Measurements from ENCODE around the gene NUBP2.

Gene NUBP2

GRCh38 chr16:1769402-1770300 is 13.1 kb upstream of the NUBP2 start:
- peaks cover 60% of the 10 kb centered on the region for H3K36me3 ChIP-seq

DNA sequence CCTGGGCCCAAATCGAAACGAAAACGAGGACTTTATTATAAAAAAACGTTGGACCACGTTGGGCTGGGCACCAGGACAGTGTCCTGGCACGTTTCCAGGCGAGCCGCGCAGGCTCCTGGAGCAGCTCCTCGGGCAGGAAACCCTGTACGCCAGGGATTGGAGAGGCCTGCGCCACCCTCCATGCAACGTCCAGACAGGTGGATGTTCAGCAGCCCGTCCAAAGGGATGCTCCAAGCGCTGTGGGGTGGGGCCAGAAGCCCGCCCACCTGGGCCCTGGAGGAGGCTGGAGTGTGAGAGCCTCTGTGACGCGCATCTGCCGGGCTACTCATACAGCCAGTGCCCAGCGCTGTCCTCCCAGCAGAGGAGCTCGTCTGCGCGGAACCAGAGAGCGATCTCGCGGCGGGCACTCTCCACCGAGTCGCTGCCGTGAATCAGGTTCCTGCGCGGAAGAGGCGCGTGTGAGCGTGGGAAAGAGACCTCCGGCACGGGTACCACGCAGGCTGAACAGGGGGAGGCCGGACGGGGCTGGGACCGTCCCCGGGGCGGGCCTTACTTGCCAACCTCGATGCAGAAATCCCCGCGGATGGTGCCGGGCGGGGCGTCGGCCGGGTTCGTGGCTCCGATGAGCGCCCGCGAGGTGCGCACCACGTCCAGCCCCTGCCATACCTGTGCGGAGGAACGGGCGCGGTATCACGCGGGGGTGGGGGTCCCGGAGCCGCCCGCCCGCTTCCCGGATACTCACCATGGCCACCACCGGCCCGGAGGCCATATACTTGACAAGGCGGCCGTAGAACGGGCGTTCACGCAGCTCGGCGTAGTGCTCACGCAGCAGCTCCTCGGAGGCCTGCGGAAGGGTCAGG is 12.2 kb upstream of the NUBP2 start:
- Histone ChIP-seq H3K36me3 (peaks cover 53% of the 10 kb centered on the region), H3K4me3 (ENCODE audit: low read depth, low read length) (peak overlapping the region; percentile 92), H3K27me3 (no peaks in the 10 kb centered on the region), H3K4me1 (peaks cover 4% of the 10 kb centered on the region), H3K9me3 (no peaks in the 10 kb centered on the region)
- DNase-seq, result peak; percentile 84
- TF ChIP-seq, protein P1, sequence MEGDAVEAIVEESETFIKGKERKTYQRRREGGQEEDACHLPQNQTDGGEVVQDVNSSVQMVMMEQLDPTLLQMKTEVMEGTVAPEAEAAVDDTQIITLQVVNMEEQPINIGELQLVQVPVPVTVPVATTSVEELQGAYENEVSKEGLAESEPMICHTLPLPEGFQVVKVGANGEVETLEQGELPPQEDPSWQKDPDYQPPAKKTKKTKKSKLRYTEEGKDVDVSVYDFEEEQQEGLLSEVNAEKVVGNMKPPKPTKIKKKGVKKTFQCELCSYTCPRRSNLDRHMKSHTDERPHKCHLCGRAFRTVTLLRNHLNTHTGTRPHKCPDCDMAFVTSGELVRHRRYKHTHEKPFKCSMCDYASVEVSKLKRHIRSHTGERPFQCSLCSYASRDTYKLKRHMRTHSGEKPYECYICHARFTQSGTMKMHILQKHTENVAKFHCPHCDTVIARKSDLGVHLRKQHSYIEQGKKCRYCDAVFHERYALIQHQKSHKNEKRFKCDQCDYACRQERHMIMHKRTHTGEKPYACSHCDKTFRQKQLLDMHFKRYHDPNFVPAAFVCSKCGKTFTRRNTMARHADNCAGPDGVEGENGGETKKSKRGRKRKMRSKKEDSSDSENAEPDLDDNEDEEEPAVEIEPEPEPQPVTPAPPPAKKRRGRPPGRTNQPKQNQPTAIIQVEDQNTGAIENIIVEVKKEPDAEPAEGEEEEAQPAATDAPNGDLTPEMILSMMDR (IDR thresholded peaks at IDR 0.05; ENCODE audit: low read depth, low read length), result no peak

More at GRCh38 chr16:1769402-1770300, 13.1 kb upstream of the NUBP2 start:
- Histone ChIP-seq H3K27me3 (no peaks in the 10 kb centered on the region), H3K9me3 (no peaks in the 10 kb centered on the region), H3K4me1 (peaks cover 4% of the 10 kb centered on the region), H3K4me3 (ENCODE audit: low read depth, low read length) (peak overlapping the region; percentile 92)
- TF ChIP-seq, protein P1 (IDR thresholded peaks at IDR 0.05; ENCODE audit: low read depth, low read length), result no peak
- no peak for DNase-seq

DNA sequence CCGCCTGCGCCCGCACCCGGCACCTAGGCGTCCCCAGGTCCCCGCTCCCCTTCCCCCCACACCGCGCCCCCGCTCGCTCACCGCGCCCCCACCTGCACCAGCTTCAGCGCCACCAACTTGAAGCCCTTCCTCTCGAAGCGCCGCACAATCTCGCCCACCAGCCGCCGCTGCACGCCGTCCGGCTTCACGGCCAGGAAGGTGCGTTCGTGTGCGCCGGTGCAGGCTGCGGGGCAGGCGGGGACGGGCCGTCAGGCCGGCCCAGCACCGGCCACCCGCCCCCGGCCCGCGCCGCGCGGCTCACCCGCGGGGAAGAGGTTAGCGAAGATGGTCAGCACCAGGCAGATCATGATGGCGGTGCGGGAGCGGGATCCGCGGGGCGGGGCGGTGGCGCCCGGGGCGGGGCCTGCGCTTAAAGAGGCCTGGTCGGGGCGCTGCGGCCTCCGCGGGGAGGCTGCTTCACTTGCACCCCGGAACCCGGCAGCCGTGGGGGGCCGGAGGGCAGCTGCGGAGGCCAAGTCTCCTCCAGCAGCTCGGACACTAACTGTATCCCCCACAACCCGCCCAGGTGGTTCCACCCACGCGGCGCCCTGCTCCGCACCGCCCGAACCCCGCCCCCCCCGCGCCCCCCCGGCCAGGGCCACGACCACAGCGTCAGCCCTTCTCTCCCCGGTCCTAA is 11.4 kb upstream of the NUBP2 start, which contains the start of gene NME3:
TSS of gene NME3 (minus strand) at position 356 of the 676 bp plus-strand sequence. CDS start at position 347, 9 bp downstream.
- peak; percentile 77 for DNase-seq
- peaks cover 4% of the 10 kb centered on the region for H3K4me1 ChIP-seq
- TF ChIP-seq, protein P1 (IDR thresholded peaks at IDR 0.05; ENCODE audit: low read depth, low read length), result no peak
- H3K27me3 ChIP-seq, result no peaks in the 10 kb centered on the region
- H3K9me3 ChIP-seq, result no peaks in the 10 kb centered on the region
- peak within 1 kb of the TSS; percentile 92 for H3K4me3 ChIP-seq (ENCODE audit: low read depth, low read length)
- peaks cover 49% of the 10 kb centered on the region for H3K36me3 ChIP-seq

DNA sequence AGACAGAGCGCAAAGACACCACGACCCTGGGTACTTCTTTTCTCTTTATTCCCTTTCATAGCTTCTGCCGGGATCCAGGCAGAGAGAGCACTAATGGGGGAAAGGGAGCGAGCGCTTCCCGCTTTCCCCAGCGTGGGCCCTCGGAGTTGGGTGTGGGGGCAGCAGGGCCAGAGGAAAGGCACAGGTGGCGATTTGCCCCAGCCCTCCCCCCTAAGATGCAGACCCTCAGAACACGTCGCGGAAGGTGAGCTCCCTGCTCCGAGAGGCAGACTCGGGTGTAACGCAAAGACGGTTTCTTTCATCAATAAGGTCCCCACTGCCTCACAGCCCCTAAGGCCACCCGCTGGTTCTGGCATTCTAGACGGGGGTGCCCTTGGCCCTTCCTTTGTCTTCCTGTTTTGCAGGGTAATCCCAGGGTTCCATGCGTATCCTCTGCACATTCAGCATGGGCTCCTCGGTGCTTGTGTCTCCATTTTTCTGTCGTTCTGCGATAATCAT is 10.8 kb upstream of the NUBP2 start:
- no peak for DNase-seq
- TF ChIP-seq, protein P1 (IDR thresholded peaks at IDR 0.05; ENCODE audit: low read depth, low read length), result no peak
- Histone ChIP-seq H3K4me1 (peaks cover 4% of the 10 kb centered on the region), H3K36me3 (peaks cover 46% of the 10 kb centered on the region), H3K9me3 (no peaks in the 10 kb centered on the region), H3K27me3 (no peaks in the 10 kb centered on the region), H3K4me3 (ENCODE audit: low read depth, low read length) (peak overlapping the region; percentile 92)

GRCh38 chr16:1772362-1772907 is 10.3 kb upstream of the NUBP2 start, which contains the start of gene EME2:
EME2 (plus strand) TSS chr16:1772810; CDS start chr16:1773228, 418 bp downstream.
- Histone ChIP-seq H3K36me3 (peaks cover 44% of the 10 kb centered on the region), H3K27me3 (no peaks in the 10 kb centered on the region), H3K9me3 (no peaks in the 10 kb centered on the region), H3K4me1 (peaks cover 4% of the 10 kb centered on the region), H3K4me3 (ENCODE audit: low read depth, low read length) (peak within 1 kb of the TSS; percentile 92)
- TF ChIP-seq, protein P1 (IDR thresholded peaks at IDR 0.05; ENCODE audit: low read depth, low read length), result no peak
- DNase-seq, result no peak

Measured in BE2C (cell line).